ENCODE data around the gene ARHGEF7.

ARHGEF7 gene

GRCh38 chr13:111117961-111118360 lies 2.9 kb downstream of the ARHGEF7 start:
- H3K4me3 ChIP-seq (ENCODE audit: low read length): no peak overlapping the region
- no peak for TF ChIP-seq ZNF274 (IDR thresholded peaks at IDR 0.05; ENCODE audit: low read depth, low read length)

- no peak for TF ChIP-seq ZNF274 (IDR thresholded peaks at IDR 0.05; ENCODE audit: low read depth, low read length)
- H3K4me3 ChIP-seq (ENCODE audit: low read length): no peak overlapping the region
Observed at GRCh38 chr13:111118898-111119607, 3.9 kb downstream of the ARHGEF7 start.

GRCh38 chr13:111119966-111120365 lies 4.9 kb downstream of the ARHGEF7 start:
- no peak for TF ChIP-seq ZNF274 (IDR thresholded peaks at IDR 0.05; ENCODE audit: low read depth, low read length)
- no peak overlapping the region for H3K4me3 ChIP-seq (ENCODE audit: low read length)

GRCh38 chr13:111120422-111120821 lies 5.3 kb downstream of the ARHGEF7 start:
- no peak overlapping the region for H3K4me3 ChIP-seq (ENCODE audit: low read length)
- no peak for TF ChIP-seq ZNF274 (IDR thresholded peaks at IDR 0.05; ENCODE audit: low read depth, low read length)

GRCh38 chr13:111120913-111121312 lies 5.8 kb downstream of the ARHGEF7 start:
- H3K4me3 ChIP-seq (ENCODE audit: low read length): no peak overlapping the region
- TF ChIP-seq ZNF274 (IDR thresholded peaks at IDR 0.05; ENCODE audit: low read depth, low read length): no peak

GRCh38 chr13:111121506-111121905 lies 6.4 kb downstream of the ARHGEF7 start:
- no peak overlapping the region for H3K4me3 ChIP-seq (ENCODE audit: low read length)
- TF ChIP-seq ZNF274 (IDR thresholded peaks at IDR 0.05; ENCODE audit: low read depth, low read length): no peak

- no peak overlapping the region for H3K4me3 ChIP-seq (ENCODE audit: low read length)
- no peak for TF ChIP-seq ZNF274 (IDR thresholded peaks at IDR 0.05; ENCODE audit: low read depth, low read length)
Observed at GRCh38 chr13:111122056-111122455, 6.9 kb downstream of the ARHGEF7 start.

- TF ChIP-seq ZNF274 (IDR thresholded peaks at IDR 0.05; ENCODE audit: low read depth, low read length): no peak
- no peak overlapping the region for H3K4me3 ChIP-seq (ENCODE audit: low read length)
Observed at GRCh38 chr13:111122631-111123030, 7.5 kb downstream of the ARHGEF7 start.

- TF ChIP-seq ZNF274 (IDR thresholded peaks at IDR 0.05; ENCODE audit: low read depth, low read length): no peak
- H3K4me3 ChIP-seq (ENCODE audit: low read length): no peak overlapping the region
Observed at GRCh38 chr13:111123221-111123620, 8.1 kb downstream of the ARHGEF7 start.

- no peak for TF ChIP-seq ZNF274 (IDR thresholded peaks at IDR 0.05; ENCODE audit: low read depth, low read length)
- no peak overlapping the region for H3K4me3 ChIP-seq (ENCODE audit: low read length)
Observed at GRCh38 chr13:111123649-111124048, 8.5 kb downstream of the ARHGEF7 start.

GRCh38 chr13:111126509-111126908 lies 11.4 kb downstream of the ARHGEF7 start:
- no peak for TF ChIP-seq ZNF274 (IDR thresholded peaks at IDR 0.05; ENCODE audit: low read depth, low read length)
- no peak overlapping the region for H3K4me3 ChIP-seq (ENCODE audit: low read length)

- no peak for TF ChIP-seq ZNF274 (IDR thresholded peaks at IDR 0.05; ENCODE audit: low read depth, low read length)
- H3K4me3 ChIP-seq (ENCODE audit: low read length): no peak overlapping the region
Observed at GRCh38 chr13:111129465-111130115, 14.5 kb downstream of the ARHGEF7 start.

GRCh38 chr13:111130116-111130508 lies 15.0 kb downstream of the ARHGEF7 start:
- no peak for TF ChIP-seq ZNF274 (IDR thresholded peaks at IDR 0.05; ENCODE audit: low read depth, low read length)
- no peak overlapping the region for H3K4me3 ChIP-seq (ENCODE audit: low read length)

GRCh38 chr13:111131048-111131447 lies 15.9 kb downstream of the ARHGEF7 start:
- H3K4me3 ChIP-seq (ENCODE audit: low read length): no peak overlapping the region
- no peak for TF ChIP-seq ZNF274 (IDR thresholded peaks at IDR 0.05; ENCODE audit: low read depth, low read length)

- TF ChIP-seq ZNF274 (IDR thresholded peaks at IDR 0.05; ENCODE audit: low read depth, low read length): no peak
- H3K4me3 ChIP-seq (ENCODE audit: low read length): no peak overlapping the region
Observed at GRCh38 chr13:111131611-111132010, 16.5 kb downstream of the ARHGEF7 start.
